ENCODE measurements around the gene ATP13A3. TPM values are rescaled to one million over a fixed set of nuclear protein-coding genes. Genes with fewer than 3 reads are reported as not detected.

ATP13A3 gene
- total and polyA plus RNA-seq, 7 donors, result 10.9 to 82.7 (median 50.4) TPM

GRCh38 chr3:194399166-194399565 lies 87.6 kb downstream of the ATP13A3 start, which contains the start of gene GP5:
Gene GP5 (minus strand): TSS chr3:194399266. CDS start chr3:194398282, 984 bp downstream.
- TF ChIP-seq POLR2AphosphoS5 (IDR thresholded peaks at IDR 0.05), result no peak
- no peak for TF ChIP-seq POLR2A (IDR thresholded peaks at IDR 0.05)
- TF ChIP-seq CTCF (IDR thresholded peaks at IDR 0.05), result no peak

GRCh38 chr3:194397757-194398312 lies 89.0 kb downstream of the ATP13A3 start:
- H3K4me3 ChIP-seq, result peak overlapping the region in 3 of 4 donors; percentile 4 to 31 (median 29)
- H3K27ac ChIP-seq, result no peak overlapping the region
- intact Hi-C loops (cut with DNase I), result no loop called here
- peaks cover 0 to 38% (median 19%) of the 10 kb centered on the region in 3 donors for H3K27me3 ChIP-seq
- TF ChIP-seq POLR2AphosphoS5 (IDR thresholded peaks at IDR 0.05) (no peak), POLR2A (IDR thresholded peaks at IDR 0.05) (no peak), CTCF (IDR thresholded peaks at IDR 0.05) (no peak), EP300 (IDR thresholded peaks at IDR 0.05) (no peak)
- WGBS, 2 donors, result 30 to 80% methylated on average over 38 of the region's 38 CpGs
- peaks cover 0 to 30% (median 23%) of the 10 kb centered on the region in 4 donors for H3K4me1 ChIP-seq
- no peaks in the 10 kb centered on the region for H3K36me3 ChIP-seq
- no peak for DNase-seq
- H3K9me3 ChIP-seq, result no peaks in the 10 kb centered on the region

More at GRCh38 chr3:194399166-194399565, 87.6 kb downstream of the ATP13A3 start, which contains the start of gene GP5:
- DNase-seq, result no peak
- 59 to 74% methylated on average over 2 of the region's 2 CpGs for WGBS, 2 donors
- Histone ChIP-seq H3K9me3 (no peaks in the 10 kb centered on the region), H3K4me3 (peak within 1 kb of the TSS in 3 of 4 donors; percentile 4 to 31 (median 29)), H3K4me1 (peaks cover 0 to 30% (median 23%) of the 10 kb centered on the region in 4 donors), H3K27me3 (peaks cover 0 to 38% (median 19%) of the 10 kb centered on the region in 3 donors), H3K36me3 (no peaks in the 10 kb centered on the region), H3K27ac (no peak within 1 kb of the TSS)
- intact Hi-C loops (cut with DNase I), result loop anchor here (1.0 kb wide), 1 partner anchor 33 kb away; no protein-coding TSS in a partner anchor

GRCh38 chr3:194396859-194397756 lies 89.7 kb downstream of the ATP13A3 start:
- TF ChIP-seq POLR2AphosphoS5 (IDR thresholded peaks at IDR 0.05), result no peak
- TF ChIP-seq POLR2A (IDR thresholded peaks at IDR 0.05), result no peak
- no peak for TF ChIP-seq EP300 (IDR thresholded peaks at IDR 0.05)
- TF ChIP-seq CTCF (IDR thresholded peaks at IDR 0.05), result no peak
- Histone ChIP-seq H3K9me3 (no peaks in the 10 kb centered on the region), H3K4me1 (peaks cover 0 to 30% (median 23%) of the 10 kb centered on the region in 4 donors), H3K4me3 (peak overlapping the region in 3 of 4 donors; percentile 8 to 38 (median 29)), H3K27me3 (peaks cover 0 to 38% (median 19%) of the 10 kb centered on the region in 3 donors), H3K27ac (peak overlapping the region in 2 of 4 donors; percentile 19 to 34), H3K36me3 (no peaks in the 10 kb centered on the region)
- 34 to 78% methylated on average over 73 of the region's 73 CpGs for WGBS, 2 donors
- intact Hi-C loops (cut with DNase I), result no loop called here
- no peak for DNase-seq

GRCh38 chr3:194396539-194396858 lies 90.3 kb downstream of the ATP13A3 start:
- WGBS, 2 donors, result 20 to 59% methylated on average over 13 of the region's 13 CpGs
- Histone ChIP-seq H3K9me3 (no peaks in the 10 kb centered on the region), H3K27ac (peak overlapping the region in 2 of 4 donors; percentile 19 to 34), H3K36me3 (no peaks in the 10 kb centered on the region), H3K4me1 (peaks cover 0 to 30% (median 23%) of the 10 kb centered on the region in 4 donors), H3K4me3 (peak overlapping the region in 3 of 4 donors; percentile 8 to 38 (median 29)), H3K27me3 (peaks cover 0 to 38% (median 19%) of the 10 kb centered on the region in 3 donors)
- no peak for DNase-seq
- no peak for TF ChIP-seq POLR2AphosphoS5 (IDR thresholded peaks at IDR 0.05)
- no peak for TF ChIP-seq POLR2A (IDR thresholded peaks at IDR 0.05)
- no peak for TF ChIP-seq CTCF (IDR thresholded peaks at IDR 0.05)
- no peak for TF ChIP-seq EP300 (IDR thresholded peaks at IDR 0.05)
- intact Hi-C loops (cut with DNase I), result no loop called here
